Lower leg skin (tissue), 4 donors: Measurements from ENCODE around the gene AAR2. TPM values are rescaled to one million over a fixed set of nuclear protein-coding genes. Genes with fewer than 3 reads are reported as not detected.

ENCODE experiments used
- DNase-seq, 2 donors: peaks; one replicate each; pipeline ENCODE4 v3.0.0-alpha.2; 2019; ENCODE audit warnings: low spot score in 2 of 2
- H3K4me3 ChIP-seq: fragments of 200-600 bp; sonication (generic); 2 replicates; pipeline ENCODE4 v1.5.1; 2017; ENCODE audit warnings: mild to moderate bottlenecking, low read depth; ENCODE audit not compliant: poor library complexity, severe bottlenecking
- POLR2A ChIP-seq, 2 donors: fragments of 450-650 bp; IDR thresholded peaks; one replicate each; pipeline ENCODE4 v1.6.1; 2016 to 2017; ENCODE audit warnings: antibody characterized with exemption in 2 of 2, mild to moderate bottlenecking in 1 of 2, moderate library complexity in 1 of 2
- WGBS, 2 donors: methylation state at CpG; one replicate each; pipeline ENCODE4 v1.1.5; 2018; 5-methylcytosine and 5-hydroxymethylcytosine counted together
- intact Hi-C: fragments of 100-400 bp; cut with DNase I; formaldehyde crosslinking; loops from one replicate; pipeline ENCODE4 v1.15.0; 2023; ENCODE audit warnings: low total_unique reads
- total RNA-seq, 4 donors: library from RNA; depleted of rRNA; stranded (reverse); fragments of >200 nt; gene quantifications; one replicate each; pipeline ENCODE4 v1.1.0, GENCODE V29; 2016
- TF ChIP-seq, protein P1 (sequence below), 3 donors: fragments of 450-650 bp; IDR thresholded peaks; one replicate each; pipeline ENCODE4 v1.5.1; 2016; ENCODE audit warnings: antibody characterized with exemption in 3 of 3, mild to moderate bottlenecking in 3 of 3, moderate library complexity in 2 of 3

Gene AAR2
- total RNA-seq, 4 donors from 2014 or later, result 37.1 to 54.5 (median 38.7) TPM

DNA sequence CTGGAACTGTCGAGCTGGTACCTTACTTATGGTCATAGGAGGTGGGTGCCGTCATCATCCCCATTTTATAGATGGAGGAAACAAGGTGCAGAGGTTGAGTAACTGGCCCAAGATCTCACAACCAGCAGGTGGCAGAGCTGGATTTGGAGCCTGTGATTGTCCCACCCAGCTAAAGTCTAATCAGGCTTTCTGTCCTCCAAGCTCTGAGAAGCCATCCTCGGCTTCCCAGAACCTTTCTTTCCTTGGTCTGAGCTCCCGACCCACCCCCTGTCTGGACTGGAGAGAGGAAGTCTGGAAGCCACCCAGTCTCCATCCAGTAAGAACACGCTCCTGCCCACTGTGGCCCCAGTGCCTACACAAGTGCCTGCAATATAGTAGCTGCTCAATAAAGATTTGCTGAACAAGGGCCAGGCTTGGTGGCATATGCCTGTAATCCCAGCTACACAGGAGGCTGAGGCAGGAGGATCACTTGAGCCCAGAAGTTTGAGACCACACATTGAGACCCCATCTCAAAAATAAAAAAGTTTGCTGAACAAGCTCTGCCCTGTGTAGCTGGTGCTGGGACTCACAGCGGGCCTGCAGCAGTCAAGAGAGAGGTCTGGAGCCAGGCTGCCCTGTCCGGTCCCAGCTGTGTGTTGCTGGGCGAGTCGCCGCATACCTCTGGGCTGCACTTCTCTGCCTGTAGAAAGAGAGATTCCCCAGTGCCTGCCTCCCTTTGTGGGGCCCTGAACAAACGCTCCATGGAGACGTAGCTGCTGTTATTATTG is 37.3 kb downstream of the AAR2 start:
- WGBS, 2 donors, result 67 to 70% methylated on average over 12 of the region's 12 CpGs
- peak in 1 of 2 donors; percentile 70 for DNase-seq
- TF ChIP-seq, protein P1, sequence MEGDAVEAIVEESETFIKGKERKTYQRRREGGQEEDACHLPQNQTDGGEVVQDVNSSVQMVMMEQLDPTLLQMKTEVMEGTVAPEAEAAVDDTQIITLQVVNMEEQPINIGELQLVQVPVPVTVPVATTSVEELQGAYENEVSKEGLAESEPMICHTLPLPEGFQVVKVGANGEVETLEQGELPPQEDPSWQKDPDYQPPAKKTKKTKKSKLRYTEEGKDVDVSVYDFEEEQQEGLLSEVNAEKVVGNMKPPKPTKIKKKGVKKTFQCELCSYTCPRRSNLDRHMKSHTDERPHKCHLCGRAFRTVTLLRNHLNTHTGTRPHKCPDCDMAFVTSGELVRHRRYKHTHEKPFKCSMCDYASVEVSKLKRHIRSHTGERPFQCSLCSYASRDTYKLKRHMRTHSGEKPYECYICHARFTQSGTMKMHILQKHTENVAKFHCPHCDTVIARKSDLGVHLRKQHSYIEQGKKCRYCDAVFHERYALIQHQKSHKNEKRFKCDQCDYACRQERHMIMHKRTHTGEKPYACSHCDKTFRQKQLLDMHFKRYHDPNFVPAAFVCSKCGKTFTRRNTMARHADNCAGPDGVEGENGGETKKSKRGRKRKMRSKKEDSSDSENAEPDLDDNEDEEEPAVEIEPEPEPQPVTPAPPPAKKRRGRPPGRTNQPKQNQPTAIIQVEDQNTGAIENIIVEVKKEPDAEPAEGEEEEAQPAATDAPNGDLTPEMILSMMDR (IDR thresholded peaks at IDR 0.05), result no peak
- no peak for TF ChIP-seq POLR2A (IDR thresholded peaks at IDR 0.05)
- H3K4me3 ChIP-seq, result no peak overlapping the region
- intact Hi-C loops, result no loop called here

DNA sequence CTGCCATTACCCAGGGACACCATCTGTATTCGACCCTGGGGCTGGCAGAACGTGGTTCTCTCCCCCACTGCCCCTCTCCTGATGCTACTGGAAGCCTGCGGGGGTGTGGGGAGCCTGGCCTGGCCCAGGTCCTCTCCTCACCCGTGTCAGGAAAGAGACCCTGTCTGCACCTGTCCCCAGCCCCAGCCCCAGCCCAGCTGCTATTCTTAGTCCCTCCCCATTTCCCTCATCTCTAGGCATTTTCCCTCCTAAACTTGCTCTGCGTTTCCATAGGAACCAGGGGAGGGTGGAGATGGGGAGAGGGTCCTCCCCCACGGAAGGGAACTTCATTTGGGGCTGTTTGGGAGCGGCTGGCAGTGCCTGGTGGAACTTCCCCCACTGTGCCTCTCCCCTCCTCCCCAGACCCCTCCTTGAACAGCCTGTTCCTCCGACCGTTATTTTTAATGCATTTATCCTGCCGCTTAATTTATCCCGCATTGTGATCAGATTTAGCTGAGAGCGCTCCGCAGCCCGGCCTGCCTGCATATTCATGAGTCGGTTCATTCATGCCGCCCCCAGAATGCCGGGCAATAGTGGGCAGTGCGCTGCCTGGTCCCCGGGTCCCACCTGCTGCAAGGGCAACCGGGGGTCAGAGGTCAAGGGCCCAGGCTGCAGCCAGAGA is 38.0 kb downstream of the AAR2 start:
- intact Hi-C loops, result no loop called here
- peak in 1 of 2 donors; percentile 76 for DNase-seq
- TF ChIP-seq, protein P1 (IDR thresholded peaks at IDR 0.05), result no peak
- TF ChIP-seq POLR2A (IDR thresholded peaks at IDR 0.05), result no peak
- no peak overlapping the region for H3K4me3 ChIP-seq
- WGBS, 2 donors, result 32 to 44% methylated on average over 20 of the region's 20 CpGs

DNA sequence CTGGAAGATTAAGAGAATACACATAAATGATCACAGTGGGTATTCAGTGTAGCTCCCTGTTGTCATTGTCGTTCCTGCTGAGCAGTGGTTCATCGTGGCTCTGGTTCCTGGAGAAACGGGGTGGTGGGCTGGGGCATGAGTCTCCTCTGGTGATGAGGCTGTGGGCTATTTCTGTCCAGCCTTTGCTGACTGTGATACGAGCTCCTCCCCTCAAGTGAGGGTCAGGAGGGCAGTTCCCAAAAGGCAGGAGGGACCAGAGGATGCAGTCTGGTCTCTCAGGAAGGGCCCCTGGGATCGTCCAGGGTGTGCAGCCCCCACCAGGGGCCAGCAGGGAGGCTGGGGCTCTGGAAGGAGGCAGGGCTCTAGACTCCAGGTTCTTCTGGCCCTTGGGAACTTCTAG is 38.7 kb downstream of the AAR2 start:
- WGBS, 2 donors, result 68 to 71% methylated on average over 4 of the region's 5 CpGs
- H3K4me3 ChIP-seq, result no peak overlapping the region
- TF ChIP-seq, protein P1 (IDR thresholded peaks at IDR 0.05), result no peak
- TF ChIP-seq POLR2A (IDR thresholded peaks at IDR 0.05), result no peak
- peak in 1 of 2 donors; percentile 50 for DNase-seq
- intact Hi-C loops, result no loop called here

DNA sequence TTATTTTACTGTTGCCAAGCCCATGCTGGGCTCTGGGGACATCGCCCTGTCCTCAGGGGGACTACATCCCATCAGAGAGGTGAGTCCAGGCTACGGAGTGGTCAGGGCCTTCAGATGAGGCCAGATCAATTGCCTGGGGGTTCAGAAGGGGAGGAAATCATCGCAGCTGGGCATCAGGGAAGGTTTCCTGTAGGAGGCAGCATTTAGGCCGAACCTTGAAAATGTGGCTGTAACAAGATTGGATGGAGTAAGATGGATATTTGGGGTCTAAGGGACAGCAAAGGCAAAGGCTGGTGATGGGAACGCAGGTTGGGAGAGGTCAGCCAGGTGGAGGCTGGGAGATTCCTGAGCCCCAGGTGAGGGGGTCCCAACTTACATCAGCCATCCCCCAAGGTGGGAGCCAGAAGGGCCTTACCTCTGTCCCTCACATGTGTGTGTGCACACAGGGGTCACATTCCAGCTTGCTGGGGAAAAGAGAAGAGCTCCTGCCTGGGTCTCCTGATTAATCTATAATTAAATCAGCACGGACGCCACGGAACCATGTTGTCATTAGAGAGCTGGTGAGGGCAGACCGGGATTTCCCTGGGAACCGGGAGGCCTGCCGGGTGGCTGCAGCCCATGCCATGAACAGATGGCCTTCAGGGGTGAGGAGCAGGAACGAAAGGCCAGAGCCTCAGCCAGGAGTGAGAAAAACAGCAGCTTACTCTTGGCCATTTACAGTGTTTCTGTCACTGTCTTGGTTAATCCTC is 39.3 kb downstream of the AAR2 start:
- intact Hi-C loops, result no loop called here
- peak in 1 of 2 donors; percentile 42 for DNase-seq
- H3K4me3 ChIP-seq, result no peak overlapping the region
- 74 to 75% methylated on average over 12 of the region's 12 CpGs for WGBS, 2 donors
- TF ChIP-seq POLR2A (IDR thresholded peaks at IDR 0.05), result no peak

DNA sequence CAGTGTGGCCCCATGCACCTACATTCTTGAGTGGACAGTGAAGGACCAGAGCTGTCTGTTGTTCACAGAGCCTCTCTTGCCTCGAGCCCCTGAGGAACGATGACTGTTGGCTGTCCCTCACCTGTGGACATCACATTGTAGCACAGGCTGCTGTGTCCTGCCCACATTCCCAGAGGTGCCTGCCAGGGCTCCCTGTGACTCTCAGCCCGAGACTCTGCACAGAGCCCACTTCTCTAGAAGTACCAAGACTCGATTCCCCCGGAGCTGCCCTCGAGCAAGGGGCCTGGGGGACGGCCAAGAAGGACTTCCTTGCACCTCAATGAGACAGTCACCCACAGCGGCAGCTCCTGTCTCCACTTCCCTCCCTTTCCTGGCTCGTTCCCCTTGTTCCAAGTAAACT is 41.3 kb downstream of the AAR2 start:
- peak in 1 of 2 donors; percentile 49 for DNase-seq
- H3K4me3 ChIP-seq, result no peak overlapping the region
- intact Hi-C loops, result no loop called here
- TF ChIP-seq POLR2A (IDR thresholded peaks at IDR 0.05), result no peak
- TF ChIP-seq, protein P1 (IDR thresholded peaks at IDR 0.05), result no peak
- 66 to 79% methylated on average over 9 of the region's 9 CpGs for WGBS, 2 donors

DNA sequence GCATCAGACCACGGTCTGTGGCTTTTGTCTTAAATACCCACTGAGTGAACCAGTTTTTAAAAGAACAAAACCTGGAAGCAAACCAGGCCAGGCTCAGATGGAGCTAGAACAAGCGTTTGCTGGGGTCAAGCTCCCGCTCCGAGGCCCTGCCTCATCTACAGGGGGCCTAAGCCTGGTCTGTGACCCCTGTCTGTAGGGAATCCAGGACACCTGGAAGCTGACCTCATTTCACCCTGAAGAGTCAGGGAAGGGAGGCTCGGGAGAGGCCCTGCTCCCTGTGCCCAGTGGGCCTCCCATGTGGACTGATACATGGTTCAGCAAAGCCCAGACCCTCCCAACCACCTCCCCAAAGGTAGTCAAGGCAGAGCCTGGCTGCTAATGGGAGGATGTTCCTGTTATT is 43.1 kb downstream of the AAR2 start:
- no peak overlapping the region for H3K4me3 ChIP-seq
- peak in 1 of 2 donors; percentile 21 for DNase-seq
- WGBS, 2 donors, result 55 to 69% methylated on average over 5 of the region's 5 CpGs
- intact Hi-C loops, result no loop called here
- TF ChIP-seq POLR2A (IDR thresholded peaks at IDR 0.05), result no peak
- TF ChIP-seq, protein P1 (IDR thresholded peaks at IDR 0.05), result no peak
